Measurements from ENCODE around the gene FBXO2.

DNA sequence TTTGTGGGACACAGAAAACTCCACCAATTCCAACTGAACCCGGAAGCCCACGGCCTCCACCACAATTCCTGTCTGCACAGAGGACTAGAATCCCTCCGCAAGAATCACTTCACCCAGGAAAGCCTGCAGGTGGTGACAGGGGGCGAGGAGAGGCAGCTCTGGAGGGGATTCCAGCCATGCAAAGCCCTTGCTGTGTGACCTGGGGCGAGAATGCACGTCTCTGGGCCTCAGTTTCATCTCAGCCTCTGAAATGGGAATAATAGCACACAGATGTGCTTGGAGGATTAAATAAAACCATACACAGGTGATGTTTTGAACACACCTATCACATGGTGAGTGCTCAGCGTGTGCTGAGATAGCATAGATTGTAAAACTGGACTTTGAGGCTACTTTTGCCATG lies 14.1 kb downstream of the FBXO2 start:
- TF ChIP-seq EZH2 (IDR thresholded peaks at IDR 0.05) (no peak), POLR2AphosphoS5 (IDR thresholded peaks at IDR 0.05; ENCODE audit: borderline replicate concordance, low read depth, low read length) (no peak), FOXP2 (optimal IDR thresholded peaks at IDR 0.05; ENCODE audit: control extremely low read depth, extremely low read length, insufficient read depth) (no peak)
